ENCODE results near the gene FNDC1. TPM values are rescaled to one million over a fixed set of nuclear protein-coding genes. Genes with fewer than 3 reads are reported as not detected.

Gene FNDC1
- total RNA-seq, 2 experiments from 2014 or later: not detected

DNA sequence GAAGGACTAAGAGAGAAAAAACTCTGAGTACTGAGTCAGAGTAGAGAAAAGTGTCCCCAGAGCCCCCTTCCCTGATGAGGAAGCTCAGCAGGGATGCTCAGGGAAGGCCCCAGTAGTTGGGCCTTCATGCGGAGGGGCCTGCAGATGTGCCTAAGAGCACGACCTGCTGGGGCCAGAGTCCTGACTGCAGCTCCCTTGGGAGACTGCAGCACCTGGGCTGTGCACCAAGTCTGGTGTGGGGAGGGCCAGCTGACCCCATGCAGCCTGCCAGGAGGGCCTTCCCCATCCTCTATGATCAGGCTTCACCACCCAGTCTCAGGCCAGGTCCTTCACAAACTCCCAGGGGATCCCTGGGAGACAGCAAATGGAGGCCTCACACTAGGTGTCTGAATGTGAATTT lies 130.4 kb downstream of the FNDC1 start:
- no peaks in the 10 kb centered on the region for H3K36me3 Mint-ChIP-seq (ENCODE audit: low read depth)
- ChIA-PET POLR2A (no interaction called here), CTCF (no interaction called here)
- DNase-seq: no peak
- H3K27me3 Mint-ChIP-seq: peaks cover 16% of the 10 kb centered on the region
- no peak overlapping the region for H3K4me3 Mint-ChIP-seq
- no peaks in the 10 kb centered on the region for H3K9me3 Mint-ChIP-seq
- no peak overlapping the region for H3K27ac Mint-ChIP-seq
- no peaks in the 10 kb centered on the region for H3K4me1 Mint-ChIP-seq

DNA sequence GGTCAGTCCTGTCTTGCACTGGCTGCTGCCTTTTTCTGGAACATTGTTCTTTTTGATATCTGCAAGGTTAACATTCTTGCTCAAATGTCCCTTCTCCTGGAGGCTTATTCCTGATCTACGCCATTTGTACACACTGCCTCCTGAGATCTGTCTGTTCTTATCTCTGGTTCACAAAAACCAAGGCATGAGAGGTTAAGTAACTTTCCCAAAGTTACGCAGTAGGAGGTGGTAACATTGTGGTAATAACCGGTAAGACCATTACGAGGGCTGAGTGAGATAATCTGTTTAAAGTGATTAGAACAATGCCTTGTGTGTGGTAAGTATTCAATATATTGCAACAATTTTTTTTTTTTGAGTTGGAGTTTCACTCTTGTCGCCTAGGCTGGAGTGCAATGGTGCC lies 132.1 kb downstream of the FNDC1 start:
- H3K27ac Mint-ChIP-seq: no peak overlapping the region
- H3K27me3 Mint-ChIP-seq: peaks cover 7% of the 10 kb centered on the region
- no peaks in the 10 kb centered on the region for H3K9me3 Mint-ChIP-seq
- no peaks in the 10 kb centered on the region for H3K36me3 Mint-ChIP-seq (ENCODE audit: low read depth)
- no peaks in the 10 kb centered on the region for H3K4me1 Mint-ChIP-seq
- CTCF ChIA-PET: no interaction called here
- DNase-seq: no peak
- POLR2A ChIA-PET: no interaction called here
- H3K4me3 Mint-ChIP-seq: no peak overlapping the region

DNA sequence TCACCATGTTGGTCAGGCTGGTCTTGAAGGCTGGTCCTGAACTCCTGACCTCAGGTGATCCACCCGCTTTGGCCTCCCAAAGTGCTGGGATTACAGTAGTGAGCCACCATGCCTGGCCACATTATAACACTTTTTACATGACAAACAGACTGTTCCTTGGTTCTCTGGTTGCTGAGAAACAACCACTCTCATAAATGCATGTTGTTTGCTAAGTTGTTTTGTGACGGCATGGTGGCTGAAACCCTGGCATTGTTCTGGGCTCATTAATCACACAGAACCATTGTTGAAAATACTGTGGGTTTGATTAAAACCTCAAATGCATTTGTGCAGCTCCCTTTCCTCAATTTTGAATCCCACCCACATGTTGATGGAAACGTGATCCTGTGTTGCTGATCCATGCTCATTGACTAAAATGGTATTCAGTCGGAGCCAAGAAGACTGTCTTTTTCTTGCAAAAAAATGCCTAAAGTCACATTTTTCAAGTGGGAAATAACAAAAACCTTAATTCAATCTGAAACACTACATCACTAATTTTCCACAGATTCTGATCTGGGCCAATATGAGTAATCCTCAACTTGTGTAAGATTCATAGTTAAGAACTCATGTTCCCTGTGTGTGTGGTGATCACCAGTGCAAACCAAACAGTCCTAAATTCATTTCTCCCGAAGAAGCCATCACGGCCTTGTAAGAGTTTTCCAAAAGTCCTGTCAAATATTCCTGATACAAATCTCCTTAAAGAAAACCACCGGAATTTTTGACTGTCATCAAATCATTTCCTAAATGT lies 132.8 kb downstream of the FNDC1 start:
- Mint-ChIP-seq H3K4me3 (no peak overlapping the region), H3K27ac (no peak overlapping the region), H3K9me3 (no peaks in the 10 kb centered on the region), H3K36me3 (ENCODE audit: low read depth) (no peaks in the 10 kb centered on the region), H3K27me3 (peaks cover 6% of the 10 kb centered on the region), H3K4me1 (no peaks in the 10 kb centered on the region)
- ChIA-PET CTCF (interaction anchor here (1.4 kb wide), 1 partner anchor 10 kb away, joined by 3 read pairs; no protein-coding TSS in a partner anchor), POLR2A (no interaction called here)
- DNase-seq: no peak

DNA sequence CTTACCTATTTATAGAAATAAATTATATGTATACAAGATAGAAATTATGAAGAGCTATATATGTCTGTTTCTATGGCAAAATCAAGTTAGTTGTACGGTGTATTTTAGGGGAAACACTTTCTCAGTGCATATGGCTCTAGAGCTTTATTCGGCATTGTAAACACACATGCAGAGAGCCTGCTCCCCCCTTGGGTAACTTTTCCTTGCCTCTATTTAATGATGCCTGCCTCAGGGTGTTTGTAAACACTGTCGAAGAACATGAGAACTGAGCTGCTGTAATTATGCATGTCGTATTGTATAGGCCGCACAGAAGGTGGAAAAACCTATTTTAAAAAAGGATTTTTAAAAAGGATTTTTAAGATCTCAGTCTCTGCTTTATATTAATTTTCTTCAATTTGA lies 133.4 kb downstream of the FNDC1 start:
- H3K9me3 Mint-ChIP-seq: no peaks in the 10 kb centered on the region
- peaks cover 6% of the 10 kb centered on the region for H3K27me3 Mint-ChIP-seq
- no peaks in the 10 kb centered on the region for H3K36me3 Mint-ChIP-seq (ENCODE audit: low read depth)
- no peak for DNase-seq
- no peak overlapping the region for H3K4me3 Mint-ChIP-seq
- POLR2A ChIA-PET: no interaction called here
- H3K27ac Mint-ChIP-seq: no peak overlapping the region
- CTCF ChIA-PET: interaction anchor here (1.4 kb wide), 1 partner anchor 9 kb away, joined by 3 read pairs; no protein-coding TSS in a partner anchor
- no peaks in the 10 kb centered on the region for H3K4me1 Mint-ChIP-seq

DNA sequence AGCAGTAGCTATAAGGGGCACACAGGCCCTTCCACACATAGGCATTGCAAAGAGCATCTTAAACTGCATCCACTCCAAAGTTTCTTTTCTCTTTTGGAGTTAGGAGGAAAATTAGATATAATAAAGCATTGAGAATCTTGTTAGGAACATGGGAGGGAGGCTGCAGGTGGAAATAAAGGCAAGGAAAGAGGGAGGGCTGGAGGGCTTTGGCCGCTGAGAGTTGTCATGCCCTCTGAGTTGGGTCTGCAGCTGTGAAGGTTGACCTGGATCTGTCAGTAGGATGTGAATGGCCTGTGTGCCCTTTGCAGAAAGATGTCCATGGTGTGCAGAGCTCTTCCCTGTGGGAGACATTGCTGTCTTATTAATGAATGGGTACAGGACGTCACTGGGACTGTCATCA lies 134.0 kb downstream of the FNDC1 start:
- ChIA-PET POLR2A (no interaction called here), CTCF (interaction anchor here (0.6 to 1.4 kb wide), 2 partner anchors 9 to 29 kb away, joined by 3 to 5 read pairs; no protein-coding TSS in a partner anchor)
- Mint-ChIP-seq H3K27me3 (peaks cover 4% of the 10 kb centered on the region), H3K9me3 (no peaks in the 10 kb centered on the region), H3K27ac (no peak overlapping the region), H3K36me3 (ENCODE audit: low read depth) (no peaks in the 10 kb centered on the region), H3K4me3 (no peak overlapping the region), H3K4me1 (no peaks in the 10 kb centered on the region)
- DNase-seq: no peak

DNA sequence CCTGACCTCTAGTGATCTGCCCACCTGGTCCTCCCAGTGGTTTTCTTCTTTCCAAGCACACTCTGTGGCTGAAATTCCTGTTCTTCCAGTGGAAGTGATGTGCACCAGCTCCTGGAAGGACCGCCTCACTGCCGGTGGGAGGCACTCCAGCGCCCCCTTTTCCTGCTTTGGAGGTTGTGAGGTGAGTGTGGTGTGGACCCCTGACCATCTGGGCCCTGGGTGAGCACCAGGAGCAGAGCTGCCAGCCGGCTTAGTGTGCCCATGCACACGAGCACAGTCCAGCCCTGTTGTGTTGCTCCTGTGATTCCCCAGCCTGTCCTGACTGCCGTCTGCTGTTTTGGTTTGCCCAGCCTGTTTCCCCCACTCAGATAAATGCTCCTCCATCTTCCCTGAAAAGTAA lies 134.6 kb downstream of the FNDC1 start:
- Mint-ChIP-seq H3K9me3 (no peaks in the 10 kb centered on the region), H3K27me3 (peaks cover 4% of the 10 kb centered on the region), H3K4me3 (no peak overlapping the region), H3K36me3 (ENCODE audit: low read depth) (no peaks in the 10 kb centered on the region), H3K4me1 (no peaks in the 10 kb centered on the region), H3K27ac (no peak overlapping the region)
- ChIA-PET POLR2A (no interaction called here), CTCF (interaction anchor here (0.6 to 1.4 kb wide), 2 partner anchors 8 to 29 kb away, joined by 3 to 5 read pairs; no protein-coding TSS in a partner anchor)
- no peak for DNase-seq

DNA sequence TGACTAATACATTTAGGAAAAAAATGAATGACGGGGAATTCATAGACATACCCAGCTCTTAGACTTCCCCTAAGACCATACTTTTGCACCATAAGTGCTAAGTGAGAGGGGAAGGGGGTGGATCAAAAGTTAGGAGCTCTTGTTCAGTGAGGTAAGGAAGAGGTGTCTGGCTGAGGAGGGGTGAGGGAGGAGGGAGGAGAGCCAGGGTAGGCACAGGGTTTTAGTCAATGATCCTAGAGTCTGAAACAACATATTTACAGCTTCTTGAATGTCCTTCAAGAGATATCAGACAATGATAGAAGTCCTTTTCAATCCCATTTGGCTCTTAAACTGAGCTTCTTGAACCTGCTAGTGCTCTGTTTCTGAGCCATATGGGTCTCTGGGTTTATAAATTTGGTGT lies 135.4 kb downstream of the FNDC1 start:
- no peak overlapping the region for H3K4me3 Mint-ChIP-seq
- ChIA-PET CTCF (no interaction called here), POLR2A (no interaction called here)
- no peak overlapping the region for H3K27ac Mint-ChIP-seq
- H3K36me3 Mint-ChIP-seq (ENCODE audit: low read depth): no peaks in the 10 kb centered on the region
- no peaks in the 10 kb centered on the region for H3K9me3 Mint-ChIP-seq
- H3K4me1 Mint-ChIP-seq: no peaks in the 10 kb centered on the region
- DNase-seq: no peak
- H3K27me3 Mint-ChIP-seq: peaks cover 4% of the 10 kb centered on the region

DNA sequence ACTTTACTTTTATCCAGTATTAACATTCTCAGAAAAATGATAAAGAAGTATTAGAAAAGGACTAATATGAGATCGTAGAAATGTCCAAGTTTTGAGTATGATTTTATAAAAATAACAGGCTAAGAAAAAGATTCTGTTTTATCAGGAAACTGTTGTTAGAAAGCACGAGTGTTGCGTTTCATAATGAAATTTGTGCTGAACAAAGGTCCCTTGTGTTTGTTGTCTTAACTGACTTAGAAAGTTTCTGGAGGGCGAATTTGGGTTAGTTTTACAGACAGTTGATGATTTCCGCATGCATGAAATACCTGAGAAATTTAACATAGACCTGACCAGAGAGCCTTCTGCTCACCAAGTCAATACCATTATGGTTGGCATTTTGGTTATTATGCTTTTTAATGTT lies 136.0 kb downstream of the FNDC1 start:
- DNase-seq: no peak
- POLR2A ChIA-PET: no interaction called here
- Mint-ChIP-seq H3K4me1 (no peaks in the 10 kb centered on the region), H3K36me3 (ENCODE audit: low read depth) (no peaks in the 10 kb centered on the region), H3K27ac (no peak overlapping the region), H3K4me3 (no peak overlapping the region), H3K9me3 (no peaks in the 10 kb centered on the region), H3K27me3 (peaks cover 4% of the 10 kb centered on the region)
- CTCF ChIA-PET: no interaction called here

DNA sequence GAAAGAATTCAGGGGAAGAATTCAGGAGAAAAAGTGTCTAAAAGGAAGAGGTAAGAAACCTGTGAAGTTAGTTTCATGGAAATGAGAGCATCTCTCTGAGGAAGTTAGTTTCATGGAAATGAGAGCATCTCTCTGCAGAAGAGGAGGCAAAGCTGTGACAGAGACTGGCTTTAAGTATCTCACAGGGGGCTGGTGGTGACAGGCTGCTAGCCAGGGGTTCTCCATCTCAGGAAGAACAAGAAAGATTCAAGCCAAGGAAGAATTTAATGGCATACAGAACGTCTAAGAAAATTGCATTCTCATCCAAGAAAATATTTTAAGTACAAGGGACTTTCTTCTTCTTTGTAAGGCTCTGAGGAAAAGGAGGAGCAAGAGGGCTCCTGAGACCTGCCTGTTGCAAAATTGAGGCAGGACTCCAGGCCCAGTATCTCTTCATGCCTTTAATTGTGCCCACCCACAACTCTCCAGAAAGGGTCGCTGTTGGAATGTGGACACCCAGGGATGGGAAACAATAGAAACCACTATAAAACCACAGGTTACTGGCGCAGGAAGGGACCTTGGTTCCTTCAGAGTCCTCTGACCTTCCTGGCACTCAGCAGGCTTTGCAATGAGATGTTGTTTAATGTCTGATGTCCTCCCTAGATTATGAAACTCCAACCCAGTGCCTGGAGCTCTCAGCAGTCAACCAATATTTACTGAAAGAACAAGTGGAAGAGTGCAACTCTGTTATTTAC lies 136.8 kb downstream of the FNDC1 start:
- H3K27ac Mint-ChIP-seq: no peak overlapping the region
- CTCF ChIA-PET: no interaction called here
- no peak overlapping the region for H3K4me3 Mint-ChIP-seq
- no peaks in the 10 kb centered on the region for H3K9me3 Mint-ChIP-seq
- no peak for DNase-seq
- peaks cover 4% of the 10 kb centered on the region for H3K27me3 Mint-ChIP-seq
- H3K4me1 Mint-ChIP-seq: no peaks in the 10 kb centered on the region
- POLR2A ChIA-PET: no interaction called here
- H3K36me3 Mint-ChIP-seq (ENCODE audit: low read depth): no peaks in the 10 kb centered on the region

DNA sequence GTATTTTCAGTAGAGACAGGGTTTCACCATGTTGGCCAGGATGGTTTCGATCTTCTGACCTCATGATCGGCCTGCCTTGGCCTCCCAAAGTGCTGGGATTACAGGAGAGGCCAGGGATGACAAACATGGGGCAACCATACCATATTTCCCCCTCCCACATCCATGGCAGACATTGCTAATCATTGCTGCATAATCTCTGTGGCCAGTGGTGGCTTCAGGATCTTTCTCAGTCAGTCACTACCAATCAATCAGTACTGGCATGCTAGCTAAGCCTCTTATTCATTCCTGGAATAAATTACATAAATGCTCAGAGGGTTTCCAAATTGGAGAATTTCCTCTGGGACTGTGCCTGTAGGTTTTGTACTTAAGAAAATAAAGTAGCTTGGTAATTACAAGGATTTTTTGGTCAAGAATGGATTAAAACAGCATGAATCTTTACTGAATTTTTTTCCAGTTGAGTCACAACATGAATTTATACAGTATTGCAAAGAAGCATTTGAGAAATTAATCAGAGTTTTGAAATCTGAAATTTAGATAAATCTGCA lies 138.1 kb downstream of the FNDC1 start:
- Mint-ChIP-seq H3K9me3 (no peaks in the 10 kb centered on the region), H3K27ac (no peak overlapping the region), H3K36me3 (ENCODE audit: low read depth) (no peaks in the 10 kb centered on the region), H3K4me3 (no peak overlapping the region), H3K4me1 (no peaks in the 10 kb centered on the region), H3K27me3 (peaks cover 4% of the 10 kb centered on the region)
- DNase-seq: no peak
- CTCF ChIA-PET: no interaction called here
- POLR2A ChIA-PET: no interaction called here

DNA sequence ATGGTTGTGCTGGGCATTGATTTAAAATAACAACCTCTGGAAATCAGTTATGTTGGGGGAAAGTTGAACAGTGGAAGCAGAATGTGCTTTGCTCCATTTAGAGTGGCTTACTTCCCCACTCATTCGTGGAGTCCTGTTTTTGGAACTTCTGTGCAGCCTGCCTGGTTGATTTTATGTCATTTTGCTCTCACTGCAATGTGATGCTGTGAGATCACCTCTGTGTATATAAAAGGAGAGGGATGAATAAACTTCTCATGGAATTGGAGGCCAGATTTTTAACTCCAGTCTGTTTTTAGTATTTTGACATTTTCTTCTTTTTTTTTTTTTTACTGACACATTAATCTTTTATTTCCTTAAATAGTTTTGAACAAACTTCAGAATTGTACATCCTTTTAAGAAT lies 139.0 kb downstream of the FNDC1 start:
- no peak for DNase-seq
- no peaks in the 10 kb centered on the region for H3K9me3 Mint-ChIP-seq
- H3K4me1 Mint-ChIP-seq: no peaks in the 10 kb centered on the region
- no peak overlapping the region for H3K4me3 Mint-ChIP-seq
- H3K36me3 Mint-ChIP-seq (ENCODE audit: low read depth): no peaks in the 10 kb centered on the region
- CTCF ChIA-PET: interaction anchor here (0.6 kb wide), 1 partner anchor 158 kb away, joined by 9 read pairs; no protein-coding TSS in a partner anchor
- POLR2A ChIA-PET: no interaction called here
- H3K27me3 Mint-ChIP-seq: peaks cover 4% of the 10 kb centered on the region
- H3K27ac Mint-ChIP-seq: no peak overlapping the region

DNA sequence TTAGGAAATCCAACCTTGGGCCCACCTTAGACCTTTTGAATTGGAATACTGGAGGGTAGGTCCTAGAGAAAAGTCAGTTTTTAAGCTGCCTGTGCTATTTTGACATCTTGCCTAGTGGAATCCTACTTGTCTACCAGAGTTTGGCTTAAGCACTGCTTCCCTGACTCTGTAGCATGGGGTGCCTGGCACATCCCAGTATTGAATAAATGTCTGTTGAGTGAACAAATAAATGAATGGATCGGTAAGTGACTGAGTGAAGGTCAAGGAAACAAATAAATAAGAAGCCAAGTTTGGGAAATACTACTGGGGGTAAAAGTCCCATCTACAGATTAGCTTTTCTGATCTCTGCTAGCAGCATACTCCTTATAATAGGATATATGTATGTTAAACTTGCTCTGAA lies 140.5 kb downstream of the FNDC1 start:
- no peak for DNase-seq
- Mint-ChIP-seq H3K4me1 (no peaks in the 10 kb centered on the region), H3K27me3 (peaks cover 4% of the 10 kb centered on the region), H3K27ac (no peak overlapping the region), H3K4me3 (no peak overlapping the region), H3K9me3 (no peaks in the 10 kb centered on the region), H3K36me3 (ENCODE audit: low read depth) (no peaks in the 10 kb centered on the region)
- ChIA-PET POLR2A (no interaction called here), CTCF (interaction anchor here (1.0 kb wide), 1 partner anchor 58 kb away, joined by 3 read pairs; no protein-coding TSS in a partner anchor)

DNA sequence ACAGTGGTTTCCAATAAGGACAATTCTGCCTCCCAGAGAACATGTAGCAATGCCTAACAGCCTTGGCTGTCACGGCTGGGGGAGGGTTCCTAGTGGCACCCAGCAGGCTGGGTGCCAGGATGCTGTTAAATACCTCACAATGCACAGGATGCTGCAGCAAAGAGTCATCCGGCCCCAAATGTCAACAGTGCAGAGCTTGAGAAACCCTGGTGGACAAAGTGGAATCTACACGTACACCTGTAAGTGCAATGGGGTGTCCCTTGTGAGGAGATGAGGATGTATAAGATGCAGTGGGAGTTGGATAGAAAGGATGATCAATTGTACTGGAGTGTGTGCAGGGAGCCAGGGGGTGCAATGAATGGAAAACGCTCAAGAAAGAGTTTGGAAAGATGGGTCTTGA lies 142.4 kb downstream of the FNDC1 start:
- H3K36me3 Mint-ChIP-seq (ENCODE audit: low read depth): no peaks in the 10 kb centered on the region
- H3K4me3 Mint-ChIP-seq: no peak overlapping the region
- CTCF ChIA-PET: interaction anchor here (1.0 kb wide), 1 partner anchor 9 kb away, joined by 3 read pairs; no protein-coding TSS in a partner anchor
- H3K9me3 Mint-ChIP-seq: no peaks in the 10 kb centered on the region
- peaks cover 2% of the 10 kb centered on the region for H3K27me3 Mint-ChIP-seq
- DNase-seq: no peak
- H3K27ac Mint-ChIP-seq: no peak overlapping the region
- POLR2A ChIA-PET: no interaction called here
- H3K4me1 Mint-ChIP-seq: no peaks in the 10 kb centered on the region

Measured in activated CD4-positive, alpha-beta T cell treated with anti-CD3 and anti-CD28 coated beads, Interleukin-2, amount 10 ng/mL, durations not matched to agents 7 days and 5 days (primary cell).